ENCODE data around the gene TEKT2. TPM values are rescaled to one million over a fixed set of nuclear protein-coding genes. Genes with fewer than 3 reads are reported as not detected.

TEKT2 gene
- total RNA-seq, 2 experiments from 2014 or later, result not detected

DNA sequence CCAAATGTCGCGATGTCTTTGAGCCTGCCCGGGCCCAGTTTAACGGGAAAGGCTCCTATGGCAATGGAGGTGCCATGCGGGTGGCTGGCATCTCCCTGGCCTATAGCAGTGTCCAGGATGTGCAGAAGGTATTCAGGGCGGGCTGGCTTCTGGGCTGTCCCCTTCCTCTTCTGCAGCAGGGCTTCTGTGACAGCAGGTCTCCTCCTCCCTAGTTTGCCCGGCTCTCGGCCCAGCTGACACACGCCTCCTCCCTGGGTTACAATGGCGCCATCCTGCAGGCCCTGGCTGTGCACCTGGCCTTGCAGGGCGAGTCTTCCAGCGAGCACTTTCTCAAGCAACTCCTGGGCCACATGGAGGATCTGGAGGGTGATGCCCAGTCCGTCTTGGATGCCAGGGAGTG, 7.8 kb downstream of the TEKT2 start:
- Mint-ChIP-seq H3K4me3 (no peak overlapping the region), H3K36me3 (peaks cover 10% of the 10 kb centered on the region), H3K9me3 (no peaks in the 10 kb centered on the region), H3K4me1 (peaks cover 10% of the 10 kb centered on the region), H3K27ac (no peak overlapping the region), H3K27me3 (no peaks in the 10 kb centered on the region)
- DNase-seq (no peak), ATAC-seq (ENCODE audit: low read depth) (no peak)
- POLR2A ChIA-PET, result no interaction called here

DNA sequence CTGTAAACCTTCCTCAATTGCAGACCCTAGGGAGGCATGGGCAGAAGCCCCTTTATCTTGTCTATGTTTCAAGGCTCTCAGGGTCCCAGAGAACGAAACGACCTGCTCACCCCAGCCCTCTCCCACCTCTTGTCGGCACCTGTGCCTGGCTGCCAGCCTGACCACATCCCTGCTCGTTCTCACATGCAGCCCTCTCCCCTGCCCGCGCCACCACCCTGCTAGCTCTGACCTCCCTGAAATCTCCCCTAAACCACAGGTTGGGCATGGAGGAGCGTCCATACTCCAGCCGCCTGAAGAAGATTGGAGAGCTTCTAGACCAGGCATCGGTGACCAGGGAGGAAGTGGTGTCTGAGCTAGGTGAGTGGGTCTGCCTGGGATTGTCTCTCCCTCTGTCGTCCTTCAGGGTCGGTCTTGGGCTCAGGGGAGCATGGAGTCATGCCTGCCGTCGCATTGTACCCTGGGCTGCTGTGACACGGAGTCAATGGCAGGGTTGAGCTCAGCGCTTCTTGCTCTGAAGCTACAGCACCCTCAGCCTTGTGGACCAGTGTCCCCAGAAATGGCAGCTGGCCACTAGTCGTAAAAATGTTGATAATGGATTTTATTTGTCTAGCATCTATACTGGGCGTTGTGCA, 8.4 kb downstream of the TEKT2 start:
- Mint-ChIP-seq H3K36me3 (peaks cover 10% of the 10 kb centered on the region), H3K4me1 (peaks cover 10% of the 10 kb centered on the region), H3K27ac (peak overlapping the region; percentile 30), H3K4me3 (no peak overlapping the region), H3K9me3 (no peaks in the 10 kb centered on the region), H3K27me3 (no peaks in the 10 kb centered on the region)
- DNase-seq, result no peak
- POLR2A ChIA-PET, result no interaction called here
- no peak for ATAC-seq (ENCODE audit: low read depth)

DNA sequence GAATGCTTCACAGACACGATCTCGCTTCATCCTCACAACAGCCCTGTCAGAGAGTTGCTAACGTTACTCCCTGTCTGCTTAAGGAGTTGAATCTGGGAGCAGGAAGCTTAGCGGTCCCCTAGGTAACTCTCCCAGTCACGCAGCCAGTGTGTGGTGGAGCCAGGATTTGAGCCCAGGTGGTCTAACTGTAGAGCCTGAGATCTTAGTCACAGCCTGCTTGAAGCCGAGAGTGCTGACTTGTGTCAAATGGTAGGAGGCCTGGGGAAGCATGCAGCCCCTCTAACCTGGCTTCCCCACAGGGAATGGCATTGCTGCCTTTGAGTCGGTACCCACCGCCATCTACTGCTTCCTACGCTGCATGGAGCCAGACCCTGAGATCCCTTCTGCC, 8.9 kb downstream of the TEKT2 start:
- H3K27me3 Mint-ChIP-seq, result no peaks in the 10 kb centered on the region
- ATAC-seq (ENCODE audit: low read depth) (no peak), DNase-seq (no peak)
- H3K4me1 Mint-ChIP-seq, result peaks cover 10% of the 10 kb centered on the region
- POLR2A ChIA-PET, result no interaction called here
- no peak overlapping the region for H3K27ac Mint-ChIP-seq
- no peak overlapping the region for H3K4me3 Mint-ChIP-seq
- peaks cover 10% of the 10 kb centered on the region for H3K36me3 Mint-ChIP-seq
- H3K9me3 Mint-ChIP-seq, result no peaks in the 10 kb centered on the region

DNA sequence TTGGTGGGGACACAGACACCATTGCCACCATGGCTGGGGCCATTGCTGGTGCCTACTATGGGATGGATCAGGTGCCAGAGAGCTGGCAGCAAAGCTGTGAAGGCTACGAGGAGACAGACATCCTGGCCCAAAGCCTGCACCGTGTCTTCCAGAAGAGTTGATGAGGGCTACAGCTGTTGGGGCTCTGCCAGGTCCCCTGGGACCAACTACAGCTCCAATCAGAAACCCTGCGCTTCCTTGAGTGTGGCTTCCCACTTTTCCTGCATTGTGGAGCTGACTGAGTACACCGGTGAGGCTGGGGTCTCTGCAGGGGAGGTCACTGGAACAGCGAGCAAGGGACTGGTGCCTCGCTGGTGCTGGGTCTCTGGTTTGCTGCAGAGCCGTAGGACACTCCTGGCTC, 9.3 kb downstream of the TEKT2 start:
- Mint-ChIP-seq H3K27me3 (no peaks in the 10 kb centered on the region), H3K9me3 (no peaks in the 10 kb centered on the region), H3K4me3 (no peak overlapping the region), H3K27ac (no peak overlapping the region), H3K36me3 (peaks cover 10% of the 10 kb centered on the region), H3K4me1 (peaks cover 10% of the 10 kb centered on the region)
- DNase-seq, result no peak
- ATAC-seq (ENCODE audit: low read depth), result no peak
- POLR2A ChIA-PET, result no interaction called here

DNA sequence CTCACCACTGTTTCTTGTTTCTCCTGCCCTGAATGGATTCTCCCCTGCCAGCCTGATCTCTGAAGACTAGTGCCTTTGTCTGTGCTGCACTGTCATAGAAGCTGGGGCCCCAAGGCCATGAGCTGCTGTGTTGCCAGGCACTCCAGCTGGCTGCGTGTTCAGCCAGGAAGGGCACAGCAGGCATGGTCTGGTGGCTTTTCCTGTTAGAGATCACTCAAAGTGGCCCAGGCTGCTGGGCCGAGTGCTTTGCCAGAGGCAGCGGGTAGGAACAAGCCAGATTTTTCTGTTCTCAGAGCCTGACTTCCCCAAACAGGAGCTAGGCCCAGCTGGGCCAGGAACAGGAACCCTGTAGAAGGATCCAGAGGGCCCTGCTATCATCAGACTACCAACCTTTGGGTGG, 10.0 kb downstream of the TEKT2 start:
- Mint-ChIP-seq H3K4me1 (peaks cover 10% of the 10 kb centered on the region), H3K4me3 (no peak overlapping the region), H3K36me3 (peaks cover 10% of the 10 kb centered on the region), H3K9me3 (no peaks in the 10 kb centered on the region), H3K27me3 (no peaks in the 10 kb centered on the region), H3K27ac (no peak overlapping the region)
- DNase-seq, result no peak
- POLR2A ChIA-PET, result no interaction called here
- no peak for ATAC-seq (ENCODE audit: low read depth)

DNA sequence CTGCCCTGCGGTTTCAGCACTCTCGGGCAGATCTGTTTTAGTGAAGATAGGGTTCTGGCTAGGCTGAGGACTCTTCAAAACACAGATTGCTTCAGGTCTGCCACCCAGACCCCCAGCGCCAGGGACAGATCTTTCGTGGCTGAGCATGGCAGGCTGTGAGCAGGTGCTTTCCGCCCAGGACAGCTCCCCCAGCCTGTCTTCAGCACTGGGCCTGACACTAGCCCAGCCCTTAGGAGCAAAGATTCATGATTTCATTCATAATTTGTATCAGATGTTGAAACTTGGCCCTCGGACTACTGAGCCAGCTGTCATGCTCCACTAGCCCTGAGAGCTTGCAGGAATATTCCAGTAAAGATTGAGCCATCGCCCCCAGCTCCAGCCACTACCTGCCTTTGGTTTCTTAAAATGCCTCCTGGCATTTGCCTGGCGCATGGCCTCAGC, 10.7 kb downstream of the TEKT2 start:
- Mint-ChIP-seq H3K27ac (no peak overlapping the region), H3K27me3 (no peaks in the 10 kb centered on the region), H3K4me1 (peaks cover 8% of the 10 kb centered on the region), H3K9me3 (no peaks in the 10 kb centered on the region), H3K36me3 (peaks cover 8% of the 10 kb centered on the region), H3K4me3 (no peak overlapping the region)
- POLR2A ChIA-PET, result interaction anchor here (1.1 kb wide), 2 partner anchors 55 to 164 kb away, joined by 3 read pairs; partner anchors contain the start of genes AGO3 and TRAPPC3
- DNase-seq (no peak), ATAC-seq (ENCODE audit: low read depth) (no peak)

DNA sequence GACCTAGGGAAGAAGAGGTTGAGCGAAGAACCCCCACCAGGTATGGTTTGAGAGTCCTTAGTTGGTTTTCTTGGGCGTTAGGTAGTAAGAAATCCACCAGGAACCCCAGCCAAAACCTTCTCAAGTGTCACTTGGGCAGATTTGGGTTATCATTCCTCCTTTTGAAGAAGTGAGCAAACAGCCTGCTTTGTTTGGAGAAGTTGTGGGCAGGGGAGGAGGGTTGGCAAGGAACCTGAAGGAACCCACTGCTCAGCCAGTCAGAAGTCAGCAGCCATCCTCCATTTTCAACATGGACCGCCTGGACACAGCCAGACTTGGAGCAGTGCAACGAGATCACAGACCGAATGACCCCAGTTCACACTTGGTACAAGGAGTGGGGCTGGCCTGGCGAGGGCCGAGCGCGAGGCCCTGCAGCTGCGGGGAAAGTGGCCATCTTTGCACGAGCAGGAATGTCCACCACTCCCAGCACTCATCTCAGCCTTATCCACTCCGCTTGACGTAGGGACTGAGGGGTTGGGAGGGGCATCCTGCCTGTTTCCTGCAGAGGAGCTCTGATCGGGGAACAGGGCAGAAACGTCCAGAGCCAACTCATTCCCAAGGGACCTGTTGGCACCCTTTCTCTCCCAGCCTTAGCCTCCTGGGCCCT, 12.0 kb downstream of the TEKT2 start:
- no peak for DNase-seq
- no peak overlapping the region for H3K27ac Mint-ChIP-seq
- peaks cover 8% of the 10 kb centered on the region for H3K4me1 Mint-ChIP-seq
- no peak overlapping the region for H3K4me3 Mint-ChIP-seq
- H3K9me3 Mint-ChIP-seq, result no peaks in the 10 kb centered on the region
- no peak for ATAC-seq (ENCODE audit: low read depth)
- POLR2A ChIA-PET, result interaction anchor here (1.4 kb wide), 1 partner anchor 39 kb away, joined by 5 read pairs; no protein-coding TSS in a partner anchor
- H3K27me3 Mint-ChIP-seq, result peaks cover 2% of the 10 kb centered on the region
- peaks cover 4% of the 10 kb centered on the region for H3K36me3 Mint-ChIP-seq

DNA sequence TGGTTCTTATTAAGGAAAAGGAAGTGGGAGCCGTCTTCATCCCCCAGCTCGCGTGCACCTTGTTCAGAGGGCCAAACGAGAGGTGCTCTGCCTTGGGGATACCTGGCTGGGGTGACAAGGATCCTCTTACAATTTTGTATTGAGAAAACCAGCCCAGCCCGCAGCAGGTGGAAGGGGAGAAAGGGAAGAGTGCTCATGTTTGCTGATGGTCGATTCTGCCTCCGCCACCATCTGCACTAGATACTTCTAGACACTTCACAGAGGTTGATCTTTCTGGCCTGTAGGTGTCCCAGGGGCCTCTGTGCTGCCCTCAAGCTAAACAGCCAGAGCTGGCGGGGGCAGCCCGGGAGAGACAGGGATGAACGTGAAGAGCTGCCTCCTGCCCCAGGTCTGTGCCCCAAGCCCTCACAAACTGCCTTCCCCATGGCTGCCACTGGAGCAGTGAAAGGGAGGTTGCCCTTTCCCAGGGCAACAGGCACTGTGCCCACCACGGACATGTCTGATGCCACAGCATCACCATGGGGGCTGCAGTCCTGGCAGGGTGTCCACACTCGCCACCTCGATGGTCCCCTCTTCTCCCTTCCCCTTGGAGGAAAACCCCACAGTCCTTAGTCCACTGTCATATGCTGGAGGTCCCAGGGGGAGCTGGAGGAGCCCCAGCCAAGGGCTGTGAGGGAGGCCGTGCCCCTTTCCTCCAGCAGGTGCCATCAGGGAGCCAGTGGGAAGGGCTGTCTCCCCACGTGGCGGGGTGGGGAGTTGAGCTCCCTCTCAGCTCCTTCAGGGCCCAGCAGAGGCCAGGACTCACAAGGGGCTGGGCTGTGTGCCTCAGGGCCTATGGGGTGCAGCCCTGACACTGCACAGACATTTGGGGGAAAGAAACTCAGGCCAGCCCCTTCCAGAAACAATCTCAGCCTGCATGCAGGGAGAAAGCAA, 12.9 kb downstream of the TEKT2 start:
- no peak for ATAC-seq (ENCODE audit: low read depth)
- Mint-ChIP-seq H3K27ac (peak overlapping the region; percentile 71), H3K4me1 (peaks cover 8% of the 10 kb centered on the region), H3K9me3 (no peaks in the 10 kb centered on the region), H3K36me3 (peaks cover 4% of the 10 kb centered on the region), H3K27me3 (peaks cover 2% of the 10 kb centered on the region), H3K4me3 (no peak overlapping the region)
- POLR2A ChIA-PET, result interaction anchor here (1.4 kb wide), 1 partner anchor 38 kb away, joined by 5 read pairs; no protein-coding TSS in a partner anchor
- no peak for DNase-seq

DNA sequence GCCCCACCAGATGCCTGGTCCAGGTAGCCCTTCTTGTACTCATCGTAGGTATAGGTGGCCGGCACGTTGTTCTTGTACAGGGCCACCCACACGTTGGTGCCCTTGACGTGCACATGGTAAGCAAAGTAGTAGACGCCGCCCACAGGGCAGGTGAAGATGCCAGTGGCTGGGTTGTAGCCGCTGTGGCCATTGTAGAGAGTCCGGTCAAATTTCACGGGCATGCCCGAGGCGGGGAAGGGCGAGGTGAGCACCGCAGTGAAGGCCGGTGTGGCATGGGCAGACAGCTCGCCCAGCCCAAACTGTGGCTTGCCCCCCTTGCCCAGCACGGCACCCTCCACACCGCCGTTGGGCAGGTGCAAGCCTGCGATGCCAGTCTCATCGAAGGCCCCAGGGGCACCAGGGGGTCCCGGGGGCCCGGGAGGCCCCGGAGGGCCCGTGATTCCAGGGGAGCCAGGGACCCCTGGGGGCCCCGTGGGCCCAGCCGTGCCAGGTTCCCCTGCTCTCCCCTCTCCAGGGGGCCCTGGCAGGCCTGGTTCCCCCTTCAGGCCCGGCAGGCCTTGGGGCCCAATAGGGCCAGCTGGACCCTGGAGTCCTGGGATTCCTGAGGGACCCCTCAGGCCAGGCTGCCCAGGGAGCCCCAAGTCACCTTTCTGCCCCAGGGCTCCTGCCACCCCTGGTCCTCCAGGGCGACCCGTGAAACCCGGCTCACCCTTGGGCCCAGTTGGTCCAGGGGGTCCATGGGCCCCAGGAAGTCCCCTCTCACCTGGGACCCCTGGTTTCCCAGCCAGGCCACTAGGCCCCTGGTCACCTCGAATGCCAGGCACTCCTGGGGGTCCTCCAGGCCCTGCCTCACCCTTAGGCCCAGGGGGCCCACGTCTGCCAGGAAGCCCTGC, 14.0 kb downstream of the TEKT2 start:
- peaks cover 2% of the 10 kb centered on the region for H3K36me3 Mint-ChIP-seq
- peaks cover 7% of the 10 kb centered on the region for H3K4me1 Mint-ChIP-seq
- peak overlapping the region; percentile 16 for H3K27ac Mint-ChIP-seq
- H3K27me3 Mint-ChIP-seq, result peaks cover 2% of the 10 kb centered on the region
- no peak for DNase-seq
- H3K4me3 Mint-ChIP-seq, result no peak overlapping the region
- no peaks in the 10 kb centered on the region for H3K9me3 Mint-ChIP-seq
- ATAC-seq (ENCODE audit: low read depth), result no peak
- POLR2A ChIA-PET, result interaction anchor here (0.8 kb wide), 1 partner anchor 37 kb away, joined by 3 read pairs; no protein-coding TSS in a partner anchor

DNA sequence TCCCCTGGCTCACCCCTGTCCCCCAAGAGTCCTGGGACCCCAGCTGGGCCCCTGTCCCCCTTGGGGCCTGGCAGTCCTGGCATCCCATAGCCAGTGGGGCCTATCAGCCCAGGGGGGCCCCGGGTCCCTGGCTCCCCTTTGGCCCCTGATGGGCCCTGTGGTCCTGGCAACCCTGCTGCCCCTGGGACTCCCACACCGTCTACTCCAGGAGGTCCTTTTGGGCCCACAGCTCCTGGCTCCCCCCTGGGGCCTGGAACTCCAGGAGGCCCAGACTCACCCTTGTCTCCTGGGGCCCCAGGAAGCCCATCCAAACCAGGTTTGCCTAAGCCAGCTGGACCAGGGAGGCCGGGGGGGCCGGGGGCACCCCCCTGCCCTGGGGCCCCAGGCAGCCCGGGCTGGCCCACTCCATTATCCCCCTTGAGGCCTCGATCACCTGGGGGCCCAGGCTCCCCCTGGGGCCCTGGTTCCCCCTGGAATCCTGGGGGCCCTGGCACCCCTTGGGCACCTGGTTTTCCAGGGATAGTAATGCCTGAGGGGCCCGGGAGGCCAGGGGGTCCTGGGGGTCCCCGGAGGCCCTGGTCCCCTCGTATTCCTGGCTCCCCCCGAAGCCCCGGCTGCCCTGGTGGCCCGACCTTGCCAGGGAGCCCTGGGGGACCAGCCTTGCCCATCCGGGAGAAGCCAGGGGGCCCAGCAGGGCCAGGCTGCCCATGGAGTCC, 14.9 kb downstream of the TEKT2 start:
- Mint-ChIP-seq H3K4me3 (no peak overlapping the region), H3K27ac (no peak overlapping the region), H3K27me3 (peaks cover 2% of the 10 kb centered on the region), H3K9me3 (no peaks in the 10 kb centered on the region), H3K4me1 (peaks cover 7% of the 10 kb centered on the region), H3K36me3 (no peaks in the 10 kb centered on the region)
- DNase-seq (no peak), ATAC-seq (ENCODE audit: low read depth) (no peak)
- POLR2A ChIA-PET, result interaction anchor here (0.8 kb wide), 1 partner anchor 36 kb away, joined by 3 read pairs; no protein-coding TSS in a partner anchor

DNA sequence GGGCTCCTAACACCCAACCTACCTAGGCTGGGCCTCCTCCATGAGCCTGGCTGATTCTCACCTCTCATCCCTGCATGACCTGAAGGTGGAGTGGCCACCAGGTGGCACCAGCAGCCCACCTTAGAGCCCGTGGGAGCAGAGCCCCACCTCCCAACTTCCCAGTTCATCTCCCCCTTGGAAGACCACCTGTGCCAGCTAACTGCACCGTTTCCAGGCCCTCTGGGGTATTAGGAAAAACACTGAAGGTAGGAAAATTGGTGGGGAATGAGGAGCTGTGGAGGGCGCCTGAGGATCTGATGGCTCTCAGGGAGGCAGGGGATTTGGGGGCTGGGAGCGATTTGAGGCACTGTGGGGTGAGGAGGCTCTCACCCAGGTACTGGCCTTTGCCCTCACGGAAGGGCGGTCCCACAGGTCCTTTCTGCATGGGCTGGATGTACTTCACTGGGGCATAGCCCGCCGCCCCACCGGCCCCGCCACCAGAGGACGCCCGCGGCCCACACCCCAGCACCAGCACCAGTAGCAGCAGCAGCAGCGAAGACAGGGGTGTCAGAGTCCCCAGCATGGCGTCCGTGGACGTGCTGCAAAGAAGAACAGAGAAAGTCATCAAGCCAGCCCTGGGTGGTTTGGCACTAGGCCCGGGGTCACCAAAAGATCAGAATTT, 15.9 kb downstream of the TEKT2 start:
- ATAC-seq (ENCODE audit: low read depth), result peak; percentile 85
- peak overlapping the region; percentile 48 for H3K4me3 Mint-ChIP-seq
- H3K36me3 Mint-ChIP-seq, result no peaks in the 10 kb centered on the region
- peak overlapping the region; percentile 61 for H3K27ac Mint-ChIP-seq
- H3K9me3 Mint-ChIP-seq, result no peaks in the 10 kb centered on the region
- peak; percentile 87 for DNase-seq
- peaks cover 6% of the 10 kb centered on the region for H3K4me1 Mint-ChIP-seq
- POLR2A ChIA-PET, result interaction anchor here (1.0 kb wide), 1 partner anchor 36 kb away, joined by 6 read pairs; no protein-coding TSS in a partner anchor
- peaks cover 2% of the 10 kb centered on the region for H3K27me3 Mint-ChIP-seq

DNA sequence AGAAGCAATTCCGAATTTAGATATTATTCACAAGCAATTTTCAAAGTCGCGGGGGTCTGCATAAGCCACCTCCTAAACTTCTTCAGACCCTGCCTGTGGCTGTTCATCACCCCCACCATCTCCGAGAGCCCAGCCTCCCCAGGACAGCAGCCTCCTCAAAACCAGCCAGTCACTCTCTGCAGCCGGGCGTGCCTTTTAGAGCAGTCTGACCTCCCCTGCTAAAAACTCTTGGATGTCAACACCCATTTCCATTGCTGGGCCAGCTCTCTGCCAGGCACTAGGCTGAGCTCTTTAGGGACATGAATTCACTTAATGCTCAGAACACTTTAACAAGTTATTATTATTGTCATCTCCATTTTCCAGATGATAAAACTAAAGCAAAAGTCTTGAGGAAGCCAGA, 16.5 kb downstream of the TEKT2 start:
- no peaks in the 10 kb centered on the region for H3K9me3 Mint-ChIP-seq
- H3K36me3 Mint-ChIP-seq, result no peaks in the 10 kb centered on the region
- peaks cover 6% of the 10 kb centered on the region for H3K4me1 Mint-ChIP-seq
- peaks cover 2% of the 10 kb centered on the region for H3K27me3 Mint-ChIP-seq
- peak overlapping the region; percentile 25 for H3K27ac Mint-ChIP-seq
- ATAC-seq (ENCODE audit: low read depth) (no peak), DNase-seq (no peak)
- POLR2A ChIA-PET, result interaction anchor here (0.6 to 1.7 kb wide), 4 partner anchors 10 to 87 kb away, joined by 5 to 7 read pairs (median 6); no protein-coding TSS in a partner anchor
- peak overlapping the region; percentile 48 for H3K4me3 Mint-ChIP-seq
